NB4 (cell line): ENCODE data around the gene PDHB.
"Not testable (repeated sequence)": the region's sequence is repeated elsewhere in the genome, so short reads cannot be mapped to it uniquely, and the experiment has no call there.

Experiments used
- DNase-seq: peaks from one replicate; pipeline ENCODE4 v3.0.0; 2010; ENCODE audit warnings: low read depth
- H3K4me3 ChIP-seq: one replicate; pipeline ENCODE4 v1.5.1; 2011; ENCODE audit warnings: mild to moderate bottlenecking, low read depth, low read length, moderate library complexity
- CTCF ChIP-seq: IDR thresholded peaks from one replicate; pipeline ENCODE4 v1.5.1; 2012; ENCODE audit warnings: low read depth, low read length
- MAX ChIP-seq: IDR thresholded peaks from 2 replicates; pipeline ENCODE4 v1.6.1; 2011; ENCODE audit warnings: low read depth, low read length
- MYC ChIP-seq: IDR thresholded peaks from 2 replicates; pipeline ENCODE4 v1.6.1; 2011; ENCODE audit warnings: low read depth, low read length
- POLR2A ChIP-seq: IDR thresholded peaks from 2 replicates; pipeline ENCODE4 v1.6.1; 2011; ENCODE audit warnings: mild to moderate bottlenecking; ENCODE audit not compliant: insufficient read length; ENCODE audit errors: extremely low read depth

The PDHB gene

GRCh38 chr3:58441514-58442450 lies 8.2 kb upstream of the PDHB start:
- no peak for DNase-seq
- TF ChIP-seq POLR2A (no peak), MAX (no peak)

GRCh38 chr3:58440996-58441355 lies 7.3 kb upstream of the PDHB start:
- not testable (repeated sequence) for DNase-seq, H3K4me3 ChIP-seq

More at GRCh38 chr3:58441514-58442450, 8.2 kb upstream of the PDHB start:
- H3K4me3 ChIP-seq = no peak overlapping the region

- not testable (repeated sequence) for H3K4me3 ChIP-seq, DNase-seq
Observed at GRCh38 chr3:58437276-58437675, 3.6 kb upstream of the PDHB start.

GRCh38 chr3:58434990-58435389 lies 1.4 kb upstream of the PDHB start:
- no peak for DNase-seq
- H3K4me3 ChIP-seq = no peak overlapping the region
- TF ChIP-seq POLR2A (no peak), MYC (no peak), CTCF (no peak), MAX (no peak)

- no peak for TF ChIP-seq POLR2A
- no peak for TF ChIP-seq CTCF
- TF ChIP-seq MAX = no peak
- TF ChIP-seq MYC = no peak
- no peak for DNase-seq
Observed at GRCh38 chr3:58434511-58434910, 879 bp upstream of the PDHB start.

GRCh38 chr3:58434168-58434504 lies 504 bp upstream of the PDHB start:
- no peak for TF ChIP-seq MYC
- TF ChIP-seq MAX = no peak
- no peak for TF ChIP-seq POLR2A
- TF ChIP-seq CTCF = no peak
- H3K4me3 ChIP-seq = peak overlapping the region; percentile 40
- DNase-seq = no peak

More at GRCh38 chr3:58434511-58434910, 879 bp upstream of the PDHB start:
- H3K4me3 ChIP-seq = no peak overlapping the region

- TF ChIP-seq POLR2A = no peak
- no peak for TF ChIP-seq MYC
- TF ChIP-seq MAX = no peak
- TF ChIP-seq CTCF = no peak
- no peak for DNase-seq
Observed at GRCh38 chr3:58432905-58433304, 727 bp downstream of the PDHB start.

More at GRCh38 chr3:58432905-58433304, 727 bp downstream of the PDHB start:
- H3K4me3 ChIP-seq = peak overlapping the region; percentile 66
